ENCODE data around the gene GGA1. TPM values are rescaled to one million over a fixed set of nuclear protein-coding genes. Genes with fewer than 3 reads are reported as not detected.

The GGA1 gene
- polyA plus RNA-seq, 3 donors, result 37.6 to 44.5 (median 38.9) TPM

Other genes starting within 250 kb of the GGA1 start
- gene ELFN2, start 181.4 kb upstream of the GGA1 start, polyA plus RNA-seq (ENCODE audit: insufficient read length in 3 of 3), result 1 to 10 TPM in 1 of 3 donors, under 1 TPM in 2; 0.65 to 1.4 (median 0.86) TPM
- gene MFNG, start 122.5 kb upstream of the GGA1 start, polyA plus RNA-seq (ENCODE audit: insufficient read length in 3 of 3), result 1 to 10 TPM; 4.6 to 8.4 (median 6.3) TPM
- 10 to 100 TPM; 16.2 to 18.0 (median 16.4) TPM for gene CARD10, start 89.4 kb upstream of the GGA1 start, polyA plus RNA-seq (ENCODE audit: insufficient read length in 3 of 3)
- 10 to 100 TPM; 32.3 to 36.9 (median 36.7) TPM for gene CDC42EP1, start 48.4 kb upstream of the GGA1 start, polyA plus RNA-seq (ENCODE audit: insufficient read length in 3 of 3)
- 10 to 100 TPM; 36.0 to 40.6 (median 39.5) TPM for gene LGALS2, start 28.7 kb upstream of the GGA1 start, polyA plus RNA-seq (ENCODE audit: insufficient read length in 3 of 3)
- gene SH3BP1, start 30.8 kb downstream of the GGA1 start, polyA plus RNA-seq (ENCODE audit: insufficient read length in 3 of 3), result 10 to 100 TPM; 19.7 to 26.6 (median 21.1) TPM
- 10 to 100 TPM; 16.4 to 17.7 (median 16.8) TPM for gene PDXP, start 49.9 kb downstream of the GGA1 start, polyA plus RNA-seq (ENCODE audit: insufficient read length in 3 of 3)
- 100 to 1,000 TPM; 308 to 363 (median 348) TPM for gene LGALS1, start 66.8 kb downstream of the GGA1 start, polyA plus RNA-seq (ENCODE audit: insufficient read length in 3 of 3)
- 10 to 100 TPM; 17.4 to 17.8 (median 17.8) TPM for gene NOL12, start 77.5 kb downstream of the GGA1 start, polyA plus RNA-seq (ENCODE audit: insufficient read length in 3 of 3)
- gene TRIOBP, start 88.2 kb downstream of the GGA1 start, polyA plus RNA-seq (ENCODE audit: insufficient read length in 3 of 3), result 10 to 100 TPM; 55.9 to 67.6 (median 59.4) TPM
- gene GCAT, start 199.1 kb downstream of the GGA1 start, polyA plus RNA-seq (ENCODE audit: insufficient read length in 3 of 3), result 10 to 100 TPM; 12.4 to 14.3 (median 12.6) TPM
- not detected for gene GALR3, start 214.5 kb downstream of the GGA1 start, polyA plus RNA-seq (ENCODE audit: insufficient read length in 3 of 3)
- gene ANKRD54, start 235.5 kb downstream of the GGA1 start, polyA plus RNA-seq (ENCODE audit: insufficient read length in 3 of 3), result 10 to 100 TPM; 22.7 to 27.1 (median 26.4) TPM
- gene EIF3L, start 240.6 kb downstream of the GGA1 start, polyA plus RNA-seq (ENCODE audit: insufficient read length in 3 of 3), result 1,000 to 10,000 TPM; 1,125 to 1,137 (median 1,131) TPM

Measured in right renal cortex interstitium (tissue), 3 donors.